Measurements from ENCODE around the gene IFT27.

IFT27 gene

GRCh38 chr22:36715647-36716046 is 60.3 kb downstream of the IFT27 start:
- FAIRE-seq, result no peak

- FAIRE-seq, result no peak
Observed at GRCh38 chr22:36714110-36714509, 61.8 kb downstream of the IFT27 start.

DNA sequence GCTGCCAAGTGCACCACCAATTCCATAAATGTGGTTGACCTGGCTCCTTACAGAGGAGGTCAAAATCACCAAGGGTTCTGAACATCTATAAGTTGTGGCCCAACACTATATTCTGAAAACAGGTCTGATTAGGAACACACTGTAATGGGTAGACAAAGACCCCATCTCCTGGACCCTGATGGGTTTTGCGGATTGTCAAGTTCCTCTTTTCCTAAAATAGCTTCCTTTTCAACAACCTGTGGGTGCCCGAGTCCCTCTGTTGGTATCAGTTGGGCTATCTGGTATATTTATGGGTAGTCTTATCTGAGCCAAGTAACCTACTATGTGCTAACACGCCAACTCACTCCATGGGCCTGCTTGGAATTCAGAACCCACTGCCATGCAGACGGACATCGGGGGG is 62.5 kb downstream of the IFT27 start:
- FAIRE-seq, result no peak
